ENCODE data around the gene CD163.
"Not testable (repeated sequence)": the region's sequence is repeated elsewhere in the genome, so short reads cannot be mapped to it uniquely, and the experiment has no call there.

Gene CD163

GRCh38 chr12:7450667-7451066 lies 52.9 kb downstream of the CD163 start:
- H3K4me1 ChIP-seq (ENCODE audit: control insufficient read depth, insufficient read depth, low read length) = no peaks in the 10 kb centered on the region
- no peak overlapping the region for H3K4me3 ChIP-seq (ENCODE audit: low read depth, low read length)
- H3K9ac ChIP-seq (ENCODE audit: low read depth, low read length) = no peak overlapping the region
- no peaks in the 10 kb centered on the region for H3K36me3 ChIP-seq (ENCODE audit: control insufficient read depth, insufficient read depth, low read length)
- H3K9me3 ChIP-seq (ENCODE audit: control insufficient read depth, insufficient read depth, low read length) = no peaks in the 10 kb centered on the region
- no peak overlapping the region for H3K27ac ChIP-seq (ENCODE audit: low read depth, low read length)
- no peaks in the 10 kb centered on the region for H3K27me3 ChIP-seq (ENCODE audit: control insufficient read depth, insufficient read depth, low read length)

GRCh38 chr12:7448099-7448498 lies 55.5 kb downstream of the CD163 start:
- Histone ChIP-seq H3K27ac (ENCODE audit: low read depth, low read length) (no peak overlapping the region), H3K27me3 (ENCODE audit: control insufficient read depth, insufficient read depth, low read length) (no peaks in the 10 kb centered on the region), H3K9ac (ENCODE audit: low read depth, low read length) (no peak overlapping the region), H3K36me3 (ENCODE audit: control insufficient read depth, insufficient read depth, low read length) (no peaks in the 10 kb centered on the region), H3K4me1 (ENCODE audit: control insufficient read depth, insufficient read depth, low read length) (no peaks in the 10 kb centered on the region), H3K9me3 (ENCODE audit: control insufficient read depth, insufficient read depth, low read length) (no peaks in the 10 kb centered on the region), H3K4me3 (ENCODE audit: low read depth, low read length) (no peak overlapping the region)

GRCh38 chr12:7444537-7444936 lies 59.0 kb downstream of the CD163 start:
- no peak overlapping the region for H3K4me3 ChIP-seq (ENCODE audit: low read depth, low read length)
- no peak overlapping the region for H3K9ac ChIP-seq (ENCODE audit: low read depth, low read length)
- H3K27ac ChIP-seq (ENCODE audit: low read depth, low read length) = no peak overlapping the region
- H3K4me1 ChIP-seq (ENCODE audit: control insufficient read depth, insufficient read depth, low read length) = no peaks in the 10 kb centered on the region
- no peaks in the 10 kb centered on the region for H3K36me3 ChIP-seq (ENCODE audit: control insufficient read depth, insufficient read depth, low read length)
- H3K9me3 ChIP-seq (ENCODE audit: control insufficient read depth, insufficient read depth, low read length) = no peaks in the 10 kb centered on the region
- H3K27me3 ChIP-seq (ENCODE audit: control insufficient read depth, insufficient read depth, low read length) = peaks cover 6% of the 10 kb centered on the region; the same call in 1 of the 2 replicates

- no peak within 1 kb of the TSS for H3K27ac ChIP-seq (ENCODE audit: low read depth, low read length)
- peaks cover 6% of the 10 kb centered on the region; the same call in 1 of the 2 replicates for H3K27me3 ChIP-seq (ENCODE audit: control insufficient read depth, insufficient read depth, low read length)
- no peaks in the 10 kb centered on the region for H3K36me3 ChIP-seq (ENCODE audit: control insufficient read depth, insufficient read depth, low read length)
- H3K4me3 ChIP-seq (ENCODE audit: low read depth, low read length) = no peak within 1 kb of the TSS
- H3K9me3 ChIP-seq (ENCODE audit: control insufficient read depth, insufficient read depth, low read length) = no peaks in the 10 kb centered on the region
- H3K4me1 ChIP-seq (ENCODE audit: control insufficient read depth, insufficient read depth, low read length) = no peaks in the 10 kb centered on the region
- H3K9ac ChIP-seq (ENCODE audit: low read depth, low read length) = no peak within 1 kb of the TSS
These were observed 59.5 kb downstream of the CD163 start, which contains the start of gene CD163L1 for GRCh38 chr12:7444076-7444475. Gene CD163L1, minus strand, starts transcription at chr12:7444153. Its CDS starts 26 bp downstream, at chr12:7444127.

GRCh38 chr12:7441216-7441615 lies 62.4 kb downstream of the CD163 start:
- no peaks in the 10 kb centered on the region for H3K4me1 ChIP-seq (ENCODE audit: control insufficient read depth, insufficient read depth, low read length)
- H3K36me3 ChIP-seq (ENCODE audit: control insufficient read depth, insufficient read depth, low read length) = no peaks in the 10 kb centered on the region
- no peak overlapping the region for H3K4me3 ChIP-seq (ENCODE audit: low read depth, low read length)
- H3K27me3 ChIP-seq (ENCODE audit: control insufficient read depth, insufficient read depth, low read length) = peaks cover 6% of the 10 kb centered on the region; the same call in 1 of the 2 replicates
- no peak overlapping the region for H3K9ac ChIP-seq (ENCODE audit: low read depth, low read length)
- H3K27ac ChIP-seq (ENCODE audit: low read depth, low read length) = no peak overlapping the region
- no peaks in the 10 kb centered on the region for H3K9me3 ChIP-seq (ENCODE audit: control insufficient read depth, insufficient read depth, low read length)

- peaks cover 6% of the 10 kb centered on the region; the same call in 1 of the 2 replicates for H3K27me3 ChIP-seq (ENCODE audit: control insufficient read depth, insufficient read depth, low read length)
These were observed 63.7 kb downstream of the CD163 start for GRCh38 chr12:7439579-7440505.

GRCh38 chr12:7438291-7438995 lies 65.1 kb downstream of the CD163 start:
- H3K9ac ChIP-seq (ENCODE audit: low read depth, low read length); H3K9me3 ChIP-seq (ENCODE audit: control insufficient read depth, insufficient read depth, low read length); H3K4me1 ChIP-seq (ENCODE audit: control insufficient read depth, insufficient read depth, low read length); H3K4me3 ChIP-seq (ENCODE audit: low read depth, low read length); H3K27me3 ChIP-seq (ENCODE audit: control insufficient read depth, insufficient read depth, low read length); H3K27ac ChIP-seq (ENCODE audit: low read depth, low read length); H3K36me3 ChIP-seq (ENCODE audit: control insufficient read depth, insufficient read depth, low read length): not testable (repeated sequence)

More at GRCh38 chr12:7439579-7440505, 63.7 kb downstream of the CD163 start:
- no peaks in the 10 kb centered on the region for H3K9me3 ChIP-seq (ENCODE audit: control insufficient read depth, insufficient read depth, low read length)
- H3K36me3 ChIP-seq (ENCODE audit: control insufficient read depth, insufficient read depth, low read length) = no peaks in the 10 kb centered on the region
- peak overlapping the region; percentile 62 for H3K9ac ChIP-seq (ENCODE audit: low read depth, low read length)
- no peaks in the 10 kb centered on the region for H3K4me1 ChIP-seq (ENCODE audit: control insufficient read depth, insufficient read depth, low read length)
- peak overlapping the region; percentile 70 for H3K27ac ChIP-seq (ENCODE audit: low read depth, low read length)
- peak overlapping the region; percentile 59 for H3K4me3 ChIP-seq (ENCODE audit: low read depth, low read length)

- H3K4me1 ChIP-seq (ENCODE audit: control insufficient read depth, insufficient read depth, low read length); H3K27ac ChIP-seq (ENCODE audit: low read depth, low read length); H3K9me3 ChIP-seq (ENCODE audit: control insufficient read depth, insufficient read depth, low read length); H3K36me3 ChIP-seq (ENCODE audit: control insufficient read depth, insufficient read depth, low read length); H3K27me3 ChIP-seq (ENCODE audit: control insufficient read depth, insufficient read depth, low read length); H3K9ac ChIP-seq (ENCODE audit: low read depth, low read length); H3K4me3 ChIP-seq (ENCODE audit: low read depth, low read length): not testable (repeated sequence)
These were observed 66.1 kb downstream of the CD163 start for GRCh38 chr12:7437494-7437893.

- no peaks in the 10 kb centered on the region for H3K27me3 ChIP-seq (ENCODE audit: control insufficient read depth, insufficient read depth, low read length)
- H3K36me3 ChIP-seq (ENCODE audit: control insufficient read depth, insufficient read depth, low read length) = no peaks in the 10 kb centered on the region
- peaks cover 14% of the 10 kb centered on the region for H3K4me1 ChIP-seq (ENCODE audit: control insufficient read depth, insufficient read depth, low read length)
- no peak overlapping the region for H3K9ac ChIP-seq (ENCODE audit: low read depth, low read length)
- no peaks in the 10 kb centered on the region for H3K9me3 ChIP-seq (ENCODE audit: control insufficient read depth, insufficient read depth, low read length)
- no peak overlapping the region for H3K4me3 ChIP-seq (ENCODE audit: low read depth, low read length)
- no peak overlapping the region for H3K27ac ChIP-seq (ENCODE audit: low read depth, low read length)
These were observed 68.9 kb downstream of the CD163 start for GRCh38 chr12:7434670-7435069.

GRCh38 chr12:7433276-7433822 lies 70.2 kb downstream of the CD163 start:
- H3K9ac ChIP-seq (ENCODE audit: low read depth, low read length) = no peak overlapping the region
- no peak overlapping the region for H3K4me3 ChIP-seq (ENCODE audit: low read depth, low read length)
- peaks cover 14% of the 10 kb centered on the region for H3K4me1 ChIP-seq (ENCODE audit: control insufficient read depth, insufficient read depth, low read length)
- H3K36me3 ChIP-seq (ENCODE audit: control insufficient read depth, insufficient read depth, low read length) = no peaks in the 10 kb centered on the region
- no peaks in the 10 kb centered on the region for H3K27me3 ChIP-seq (ENCODE audit: control insufficient read depth, insufficient read depth, low read length)
- H3K9me3 ChIP-seq (ENCODE audit: control insufficient read depth, insufficient read depth, low read length) = no peaks in the 10 kb centered on the region
- no peak overlapping the region for H3K27ac ChIP-seq (ENCODE audit: low read depth, low read length)
